Fibroblast of lung (primary cell): ENCODE data around the gene ATP13A4. TPM values are rescaled to one million over a fixed set of nuclear protein-coding genes. Genes with fewer than 3 reads are reported as not detected.

Experiments
- DNase-seq, 2 donors: peaks; one replicate each; pipeline versions ENCODE4 v3.0.0 to v3.0.0-alpha.2; 2010; ENCODE audit warnings: low read depth in 2 of 2
- H2AFZ ChIP-seq: 2 replicates; pipeline ENCODE4 v1.5.1; 2012; ENCODE audit warnings: low read length, control low read depth, inconsistent platforms
- H3K27ac ChIP-seq: 2 replicates; pipeline ENCODE4 v1.5.1; 2011; ENCODE audit warnings: low read length, control low read depth; ENCODE audit not compliant: insufficient read depth
- H3K27me3 ChIP-seq: 2 replicates; pipeline ENCODE4 v1.5.1; 2011; ENCODE audit warnings: mild to moderate bottlenecking, low read length; ENCODE audit not compliant: control insufficient read depth, insufficient read depth
- H3K36me3 ChIP-seq: 2 replicates; pipeline ENCODE4 v1.5.1; 2011; ENCODE audit warnings: low read length; ENCODE audit not compliant: control insufficient read depth, insufficient read depth
- H3K4me1 ChIP-seq: 2 replicates; pipeline ENCODE4 v1.5.1; 2011; ENCODE audit warnings: low read length; ENCODE audit not compliant: control insufficient read depth, insufficient read depth; ENCODE audit errors: extremely low read depth
- H3K4me2 ChIP-seq: 2 replicates; pipeline ENCODE4 v1.5.1; 2011; ENCODE audit warnings: low read length, control low read depth; ENCODE audit not compliant: insufficient read depth; ENCODE audit errors: extremely low read depth
- H3K4me3 ChIP-seq, 4 experiments: fragments of 200-600 bp in 1 of 4; sonication (generic) in 1 of 4; replicated peaks in 1 of 4; 2 replicates each; pipeline ENCODE4 v1.5.1; 2011 to 2016; ENCODE audit warnings: low read length in 4 of 4, low read depth in 3 of 4, mild to moderate bottlenecking in 3 of 4, control low read depth in 2 of 4, inconsistent platforms in 1 of 4, mixed read lengths in 1 of 4; ENCODE audit not compliant: insufficient read depth in 1 of 4; ENCODE audit errors: control extremely low read depth in 1 of 4
- H3K79me2 ChIP-seq: 2 replicates; pipeline ENCODE4 v1.5.1; 2012; ENCODE audit warnings: mild to moderate bottlenecking, low read length, inconsistent platforms; ENCODE audit not compliant: control insufficient read depth, insufficient read depth
- H3K9ac ChIP-seq: 2 replicates; pipeline ENCODE4 v1.5.1; 2011; ENCODE audit warnings: mild to moderate bottlenecking, low read length, control low read depth; ENCODE audit not compliant: insufficient read depth
- H3K9me3 ChIP-seq: 2 replicates; pipeline ENCODE4 v1.5.1; 2012; ENCODE audit warnings: low read depth, low read length; ENCODE audit not compliant: control insufficient read depth, insufficient read depth
- H4K20me1 ChIP-seq: 2 replicates; pipeline ENCODE4 v1.5.1; 2011; ENCODE audit warnings: low read length; ENCODE audit not compliant: control insufficient read depth, insufficient read depth; ENCODE audit errors: extremely low read depth
- CTCF ChIP-seq, 2 donors: IDR thresholded peaks in 1 of 2; conservative IDR thresholded peaks in 1 of 2; 1 replicate in 1 of 2; 2 replicates in 1 of 2; pipeline ENCODE4 v1.5.1; 2011 to 2012; ENCODE audit warnings: low read length in 2 of 2, control low read depth in 1 of 2, inconsistent platforms in 1 of 2, low read depth in 1 of 2, mild to moderate bottlenecking in 1 of 2
- EZH2 ChIP-seq: IDR thresholded peaks from 2 replicates; pipeline ENCODE4 v1.5.1; 2012; ENCODE audit warnings: low read length, control low read depth, mild to moderate bottlenecking; ENCODE audit errors: missing control alignments
- polyA plus RNA-seq, 2 donors: library from polyadenylated mRNA; depleted of rRNA in 1 of 2; stranded (reverse) in 1 of 2; unstranded in 1 of 2; fragments of >200 nt; gene quantifications; 2 replicates each; pipeline ENCODE4 v1.2.1, GENCODE V29; 2011 to 2012; ENCODE audit warnings: missing spikeins in 1 of 2
- total RNA-seq: library from RNA; depleted of rRNA; stranded (reverse); fragments of >200 nt; gene quantifications from 2 replicates; pipeline ENCODE4 v1.2.1, GENCODE V29; 2014

ATP13A4 gene
- total and polyA plus RNA-seq, 2 donors (not counting 1 experiment from before 2014, with no cell fraction given) = 0.01 to 0.33 TPM

- H3K4me2 ChIP-seq = no peak overlapping the region
- DNase-seq = no peak
- no peaks in the 10 kb centered on the region for H3K4me1 ChIP-seq
- no peak overlapping the region for H2AFZ ChIP-seq
- H3K9ac ChIP-seq = no peak overlapping the region
- no peaks in the 10 kb centered on the region for H3K36me3 ChIP-seq
- no peaks in the 10 kb centered on the region for H3K9me3 ChIP-seq
- H3K79me2 ChIP-seq = no peaks in the 10 kb centered on the region
- H3K27ac ChIP-seq = no peak overlapping the region
- TF ChIP-seq CTCF (conservative IDR thresholded peaks at IDR 0.05 in 1 of 2, IDR thresholded peaks at IDR 0.05 in 1 of 2; ENCODE audit: low read depth in 1 of 2, low read length in 2 of 2) = no peak
- TF ChIP-seq EZH2 = no peak
- no peaks in the 10 kb centered on the region for H4K20me1 ChIP-seq
- no peak overlapping the region for H3K4me3 ChIP-seq
- no peaks in the 10 kb centered on the region for H3K27me3 ChIP-seq
Observed at GRCh38 chr3:193496658-193497057, 58.0 kb downstream of the ATP13A4 start.

- TF ChIP-seq EZH2 = no peak
- no peak for TF ChIP-seq CTCF (conservative IDR thresholded peaks at IDR 0.05 in 1 of 2, IDR thresholded peaks at IDR 0.05 in 1 of 2; ENCODE audit: low read depth in 1 of 2, low read length in 2 of 2)
- Histone ChIP-seq H3K4me3 (no peak overlapping the region), H2AFZ (no peak overlapping the region), H3K79me2 (no peaks in the 10 kb centered on the region), H4K20me1 (no peaks in the 10 kb centered on the region), H3K4me2 (no peak overlapping the region), H3K9me3 (no peaks in the 10 kb centered on the region), H3K9ac (no peak overlapping the region), H3K36me3 (no peaks in the 10 kb centered on the region), H3K27ac (no peak overlapping the region), H3K27me3 (no peaks in the 10 kb centered on the region), H3K4me1 (no peaks in the 10 kb centered on the region)
- DNase-seq = no peak
Observed at GRCh38 chr3:193491026-193491425, 63.7 kb downstream of the ATP13A4 start.

GRCh38 chr3:193490580-193490979 is 64.1 kb downstream of the ATP13A4 start:
- Histone ChIP-seq H3K27me3 (no peaks in the 10 kb centered on the region), H3K36me3 (no peaks in the 10 kb centered on the region), H3K9ac (no peak overlapping the region), H3K27ac (no peak overlapping the region), H3K79me2 (no peaks in the 10 kb centered on the region), H3K4me3 (no peak overlapping the region), H4K20me1 (no peaks in the 10 kb centered on the region), H3K4me1 (no peaks in the 10 kb centered on the region), H2AFZ (no peak overlapping the region), H3K9me3 (no peaks in the 10 kb centered on the region), H3K4me2 (no peak overlapping the region)
- no peak for TF ChIP-seq CTCF (conservative IDR thresholded peaks at IDR 0.05 in 1 of 2, IDR thresholded peaks at IDR 0.05 in 1 of 2; ENCODE audit: low read depth in 1 of 2, low read length in 2 of 2)
- TF ChIP-seq EZH2 = no peak
- DNase-seq = no peak
